Measurements from ENCODE around the gene BICD1. TPM values are rescaled to one million over a fixed set of nuclear protein-coding genes. Genes with fewer than 3 reads are reported as not detected.

Gene BICD1
- total and polyA plus RNA-seq, 2 experiments from 2014 or later, result 59.3 to 83.6 TPM

- Histone ChIP-seq H3K27me3 (ENCODE audit: insufficient read depth) (no peaks in the 10 kb centered on the region), H3K27ac (ENCODE audit: low read depth) (no peak overlapping the region), H3K4me1 (ENCODE audit: insufficient read depth) (peaks cover 48% of the 10 kb centered on the region), H2AFZ (no peak overlapping the region), H3K4me3 (no peak overlapping the region), H3K36me3 (ENCODE audit: insufficient read depth) (peaks cover 9% of the 10 kb centered on the region; the same call in 1 of the 2 replicates), H3K4me2 (no peak overlapping the region), H3K9me2 (ENCODE audit: insufficient read depth) (no peaks in the 10 kb centered on the region; the same call in 1 of the 2 replicates), H4K20me1 (replicated peaks; ENCODE audit: insufficient read depth) (peaks cover 67% of the 10 kb centered on the region), H3K79me2 (replicated peaks; ENCODE audit: insufficient read depth) (peaks cover 100% of the 10 kb centered on the region), H3F3A (replicated peaks; ENCODE audit: low read depth) (no peaks in the 10 kb centered on the region)
- DNase-seq (ENCODE audit: low spot score) (no peak), ATAC-seq (no peak)
- no peak overlapping the region for H3K4me3 Mint-ChIP-seq
- TF ChIP-seq, protein P1, sequence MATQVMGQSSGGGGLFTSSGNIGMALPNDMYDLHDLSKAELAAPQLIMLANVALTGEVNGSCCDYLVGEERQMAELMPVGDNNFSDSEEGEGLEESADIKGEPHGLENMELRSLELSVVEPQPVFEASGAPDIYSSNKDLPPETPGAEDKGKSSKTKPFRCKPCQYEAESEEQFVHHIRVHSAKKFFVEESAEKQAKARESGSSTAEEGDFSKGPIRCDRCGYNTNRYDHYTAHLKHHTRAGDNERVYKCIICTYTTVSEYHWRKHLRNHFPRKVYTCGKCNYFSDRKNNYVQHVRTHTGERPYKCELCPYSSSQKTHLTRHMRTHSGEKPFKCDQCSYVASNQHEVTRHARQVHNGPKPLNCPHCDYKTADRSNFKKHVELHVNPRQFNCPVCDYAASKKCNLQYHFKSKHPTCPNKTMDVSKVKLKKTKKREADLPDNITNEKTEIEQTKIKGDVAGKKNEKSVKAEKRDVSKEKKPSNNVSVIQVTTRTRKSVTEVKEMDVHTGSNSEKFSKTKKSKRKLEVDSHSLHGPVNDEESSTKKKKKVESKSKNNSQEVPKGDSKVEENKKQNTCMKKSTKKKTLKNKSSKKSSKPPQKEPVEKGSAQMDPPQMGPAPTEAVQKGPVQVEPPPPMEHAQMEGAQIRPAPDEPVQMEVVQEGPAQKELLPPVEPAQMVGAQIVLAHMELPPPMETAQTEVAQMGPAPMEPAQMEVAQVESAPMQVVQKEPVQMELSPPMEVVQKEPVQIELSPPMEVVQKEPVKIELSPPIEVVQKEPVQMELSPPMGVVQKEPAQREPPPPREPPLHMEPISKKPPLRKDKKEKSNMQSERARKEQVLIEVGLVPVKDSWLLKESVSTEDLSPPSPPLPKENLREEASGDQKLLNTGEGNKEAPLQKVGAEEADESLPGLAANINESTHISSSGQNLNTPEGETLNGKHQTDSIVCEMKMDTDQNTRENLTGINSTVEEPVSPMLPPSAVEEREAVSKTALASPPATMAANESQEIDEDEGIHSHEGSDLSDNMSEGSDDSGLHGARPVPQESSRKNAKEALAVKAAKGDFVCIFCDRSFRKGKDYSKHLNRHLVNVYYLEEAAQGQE (IDR thresholded peaks at IDR 0.05; ENCODE audit: unreplicated experiment), result no peak
- no peak for TF ChIP-seq STAT1 (IDR thresholded peaks at IDR 0.05; ENCODE audit: unreplicated experiment)
- TF ChIP-seq JUNB (IDR thresholded peaks at IDR 0.05; ENCODE audit: unreplicated experiment), result no peak
- no peak for TF ChIP-seq EZH2 (IDR thresholded peaks at IDR 0.05; ENCODE audit: low read depth, unreplicated experiment)
- H3K36me3 Mint-ChIP-seq (ENCODE audit: low read depth), result peaks cover 77% of the 10 kb centered on the region
- peaks cover 4% of the 10 kb centered on the region for H3K27me3 Mint-ChIP-seq (ENCODE audit: insufficient read depth, low read depth, poor library complexity)
- peaks cover 27% of the 10 kb centered on the region for H3K4me1 Mint-ChIP-seq
- no peak overlapping the region for H3K27ac Mint-ChIP-seq
- peaks cover 53% of the 10 kb centered on the region for H3K9me3 Mint-ChIP-seq
Measured at GRCh38 chr12:32423559-32423958, 316.9 kb downstream of the BICD1 start.

DNA sequence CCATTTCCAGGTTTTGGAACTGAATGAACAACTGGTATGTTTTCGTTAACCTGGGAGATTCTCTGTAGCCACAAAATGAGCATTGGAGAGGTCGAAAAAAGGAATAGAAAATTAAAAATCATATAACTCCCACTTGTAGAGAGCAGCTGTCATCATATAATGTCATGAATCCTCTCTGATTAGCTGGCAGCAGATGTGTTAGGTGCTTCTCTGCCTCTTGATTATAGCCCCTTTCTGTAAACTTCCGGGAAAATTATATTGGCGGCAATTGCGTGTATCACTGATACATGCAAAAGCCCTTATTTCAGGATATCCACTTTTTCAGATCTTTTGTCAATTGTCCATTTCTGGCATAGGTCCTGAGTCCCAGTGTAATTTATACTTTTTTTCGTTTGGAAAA is 324.4 kb downstream of the BICD1 start:
- Histone ChIP-seq H3K27me3 (ENCODE audit: insufficient read depth) (no peaks in the 10 kb centered on the region), H3K4me2 (no peak overlapping the region), H4K20me1 (replicated peaks; ENCODE audit: insufficient read depth) (peaks cover 34% of the 10 kb centered on the region), H3F3A (replicated peaks; ENCODE audit: low read depth) (0 out of 2 replicates have a peak, but pooled peaks cover 16% of the 10 kb centered on the region), H3K9me2 (ENCODE audit: insufficient read depth) (no peaks in the 10 kb centered on the region), H3K27ac (ENCODE audit: low read depth) (no peak overlapping the region), H3K4me3 (no peak overlapping the region), H3K36me3 (ENCODE audit: insufficient read depth) (peaks cover 3% of the 10 kb centered on the region; the same call in 1 of the 2 replicates), H2AFZ (no peak overlapping the region), H3K79me2 (replicated peaks; ENCODE audit: insufficient read depth) (peaks cover 100% of the 10 kb centered on the region), H3K4me1 (ENCODE audit: insufficient read depth) (peaks cover 27% of the 10 kb centered on the region)
- Mint-ChIP-seq H3K9me3 (peaks cover 40% of the 10 kb centered on the region), H3K4me1 (peaks cover 35% of the 10 kb centered on the region), H3K4me3 (no peak overlapping the region), H3K27me3 (ENCODE audit: insufficient read depth, low read depth, poor library complexity) (no peaks in the 10 kb centered on the region), H3K27ac (no peak overlapping the region), H3K36me3 (ENCODE audit: low read depth) (peaks cover 43% of the 10 kb centered on the region)
- ATAC-seq, result no peak
- DNase-seq (ENCODE audit: low spot score), result no peak
- TF ChIP-seq CTCF (conservative IDR thresholded peaks at IDR 0.05; ENCODE audit: low read depth in 2 of 2) (no peak), EZH2 (IDR thresholded peaks at IDR 0.05; ENCODE audit: low read depth, unreplicated experiment) (no peak)
- TF ChIP-seq, protein P2, sequence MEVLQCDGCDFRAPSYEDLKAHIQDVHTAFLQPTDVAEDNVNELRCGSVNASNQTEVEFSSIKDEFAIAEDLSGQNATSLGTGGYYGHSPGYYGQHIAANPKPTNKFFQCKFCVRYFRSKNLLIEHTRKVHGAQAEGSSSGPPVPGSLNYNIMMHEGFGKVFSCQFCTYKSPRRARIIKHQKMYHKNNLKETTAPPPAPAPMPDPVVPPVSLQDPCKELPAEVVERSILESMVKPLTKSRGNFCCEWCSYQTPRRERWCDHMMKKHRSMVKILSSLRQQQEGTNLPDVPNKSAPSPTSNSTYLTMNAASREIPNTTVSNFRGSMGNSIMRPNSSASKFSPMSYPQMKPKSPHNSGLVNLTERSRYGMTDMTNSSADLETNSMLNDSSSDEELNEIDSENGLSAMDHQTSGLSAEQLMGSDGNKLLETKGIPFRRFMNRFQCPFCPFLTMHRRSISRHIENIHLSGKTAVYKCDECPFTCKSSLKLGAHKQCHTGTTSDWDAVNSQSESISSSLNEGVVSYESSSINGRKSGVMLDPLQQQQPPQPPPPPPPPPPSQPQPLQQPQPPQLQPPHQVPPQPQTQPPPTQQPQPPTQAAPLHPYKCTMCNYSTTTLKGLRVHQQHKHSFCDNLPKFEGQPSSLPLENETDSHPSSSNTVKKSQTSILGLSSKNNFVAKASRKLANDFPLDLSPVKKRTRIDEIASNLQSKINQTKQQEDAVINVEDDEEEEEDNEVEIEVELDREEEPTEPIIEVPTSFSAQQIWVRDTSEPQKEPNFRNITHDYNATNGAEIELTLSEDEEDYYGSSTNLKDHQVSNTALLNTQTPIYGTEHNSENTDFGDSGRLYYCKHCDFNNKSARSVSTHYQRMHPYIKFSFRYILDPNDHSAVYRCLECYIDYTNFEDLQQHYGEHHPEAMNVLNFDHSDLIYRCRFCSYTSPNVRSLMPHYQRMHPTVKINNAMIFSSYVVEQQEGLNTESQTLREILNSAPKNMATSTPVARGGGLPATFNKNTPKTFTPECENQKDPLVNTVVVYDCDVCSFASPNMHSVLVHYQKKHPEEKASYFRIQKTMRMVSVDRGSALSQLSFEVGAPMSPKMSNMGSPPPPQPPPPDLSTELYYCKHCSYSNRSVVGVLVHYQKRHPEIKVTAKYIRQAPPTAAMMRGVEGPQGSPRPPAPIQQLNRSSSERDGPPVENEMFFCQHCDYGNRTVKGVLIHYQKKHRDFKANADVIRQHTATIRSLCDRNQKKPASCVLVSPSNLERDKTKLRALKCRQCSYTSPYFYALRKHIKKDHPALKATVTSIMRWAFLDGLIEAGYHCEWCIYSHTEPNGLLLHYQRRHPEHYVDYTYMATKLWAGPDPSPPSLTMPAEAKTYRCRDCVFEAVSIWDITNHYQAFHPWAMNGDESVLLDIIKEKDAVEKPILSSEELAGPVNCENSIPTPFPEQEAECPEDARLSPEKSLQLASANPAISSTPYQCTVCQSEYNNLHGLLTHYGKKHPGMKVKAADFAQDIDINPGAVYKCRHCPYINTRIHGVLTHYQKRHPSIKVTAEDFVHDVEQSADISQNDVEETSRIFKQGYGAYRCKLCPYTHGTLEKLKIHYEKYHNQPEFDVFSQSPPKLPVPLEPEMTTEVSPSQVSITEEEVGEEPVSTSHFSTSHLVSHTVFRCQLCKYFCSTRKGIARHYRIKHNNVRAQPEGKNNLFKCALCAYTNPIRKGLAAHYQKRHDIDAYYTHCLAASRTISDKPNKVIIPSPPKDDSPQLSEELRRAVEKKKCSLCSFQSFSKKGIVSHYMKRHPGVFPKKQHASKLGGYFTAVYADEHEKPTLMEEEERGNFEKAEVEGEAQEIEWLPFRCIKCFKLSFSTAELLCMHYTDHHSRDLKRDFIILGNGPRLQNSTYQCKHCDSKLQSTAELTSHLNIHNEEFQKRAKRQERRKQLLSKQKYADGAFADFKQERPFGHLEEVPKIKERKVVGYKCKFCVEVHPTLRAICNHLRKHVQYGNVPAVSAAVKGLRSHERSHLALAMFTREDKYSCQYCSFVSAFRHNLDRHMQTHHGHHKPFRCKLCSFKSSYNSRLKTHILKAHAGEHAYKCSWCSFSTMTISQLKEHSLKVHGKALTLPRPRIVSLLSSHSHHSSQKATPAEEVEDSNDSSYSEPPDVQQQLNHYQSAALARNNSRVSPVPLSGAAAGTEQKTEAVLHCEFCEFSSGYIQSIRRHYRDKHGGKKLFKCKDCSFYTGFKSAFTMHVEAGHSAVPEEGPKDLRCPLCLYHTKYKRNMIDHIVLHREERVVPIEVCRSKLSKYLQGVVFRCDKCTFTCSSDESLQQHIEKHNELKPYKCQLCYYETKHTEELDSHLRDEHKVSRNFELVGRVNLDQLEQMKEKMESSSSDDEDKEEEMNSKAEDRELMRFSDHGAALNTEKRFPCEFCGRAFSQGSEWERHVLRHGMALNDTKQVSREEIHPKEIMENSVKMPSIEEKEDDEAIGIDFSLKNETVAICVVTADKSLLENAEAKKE (CRISPR knock-in tag; IDR thresholded peaks at IDR 0.05), result no peak
